ENCODE measurements around the gene GTPBP2.
A peak's percentile ranks its signal among the peaks of the same experiment; 100 is the strongest.
"Not testable (repeated sequence)": the region's sequence is repeated elsewhere in the genome, so short reads cannot be mapped to it uniquely, and the experiment has no call there.

The GTPBP2 gene

GRCh38 chr6:43622541-43622940 is 6.5 kb downstream of the GTPBP2 start:
- DNase-seq = no peak

GRCh38 chr6:43621836-43622180 is 7.3 kb downstream of the GTPBP2 start:
- DNase-seq = no peak

- no peak for DNase-seq
Observed at GRCh38 chr6:43621078-43621835, 7.8 kb downstream of the GTPBP2 start.

GRCh38 chr6:43616725-43617472 is 12.2 kb downstream of the GTPBP2 start:
- no peak for DNase-seq

- DNase-seq = no peak
Observed at GRCh38 chr6:43614396-43614730, 14.7 kb downstream of the GTPBP2 start.

GRCh38 chr6:43613721-43614395 is 15.2 kb downstream of the GTPBP2 start:
- DNase-seq = no peak

- DNase-seq = no peak
Observed at GRCh38 chr6:43610431-43610830, 18.6 kb downstream of the GTPBP2 start.

GRCh38 chr6:43609402-43609801 is 19.7 kb downstream of the GTPBP2 start:
- DNase-seq = no peak

- no peak for DNase-seq
Observed at GRCh38 chr6:43608807-43609206, 20.3 kb downstream of the GTPBP2 start.

GRCh38 chr6:43608310-43608763 is 20.7 kb downstream of the GTPBP2 start:
- peak; percentile 73 for DNase-seq

- DNase-seq = no peak
Observed at GRCh38 chr6:43606019-43606418, 23.0 kb downstream of the GTPBP2 start.

- DNase-seq = peak; percentile 42
Observed at GRCh38 chr6:43604174-43604573, 24.9 kb downstream of the GTPBP2 start.

GRCh38 chr6:43600595-43600994 is 28.5 kb downstream of the GTPBP2 start:
- no peak for DNase-seq

GRCh38 chr6:43593938-43594337 is 35.1 kb downstream of the GTPBP2 start:
- DNase-seq = no peak

GRCh38 chr6:43589564-43589963 is 39.5 kb downstream of the GTPBP2 start:
- not testable (repeated sequence) for DNase-seq

- DNase-seq = no peak
Observed at GRCh38 chr6:43588194-43588593, 40.9 kb downstream of the GTPBP2 start.

GRCh38 chr6:43584892-43585570 is 44.0 kb downstream of the GTPBP2 start:
- DNase-seq = no peak

- DNase-seq = no peak
Observed at GRCh38 chr6:43582911-43583310, 46.2 kb downstream of the GTPBP2 start.

- no peak for DNase-seq
Observed at GRCh38 chr6:43579171-43579570, 49.9 kb downstream of the GTPBP2 start.

- no peak for DNase-seq
Observed at GRCh38 chr6:43578748-43579147, 50.3 kb downstream of the GTPBP2 start.

- DNase-seq = peak; percentile 74
Observed at GRCh38 chr6:43575772-43576551, 53.1 kb downstream of the GTPBP2 start, which contains the start of the genes POLH and XPO5. TSS of gene POLH (plus strand) at chr6:43576185. CDS start at chr6:43582320, 6,135 bp downstream. TSS of gene XPO5 (minus strand) at chr6:43576038. CDS start at chr6:43575864, 174 bp downstream.

GRCh38 chr6:43575105-43575771 is 53.8 kb downstream of the GTPBP2 start:
- no peak for DNase-seq
